GM23338 (cell line): ENCODE results near the gene PCDH1. TPM values are rescaled to one million over a fixed set of nuclear protein-coding genes. Genes with fewer than 3 reads are reported as not detected.

Experiments
- ATAC-seq: fragments of 200-7000 bp; cut with Tn5 transposase; 3 replicates; pipeline ENCODE4 v1.9.1; 2020
- DNase-seq: peaks from one replicate; pipeline ENCODE4 v3.0.0-alpha.2; 2015; ENCODE audit warnings: low spot score
- H2AFZ ChIP-seq: fragments of 200-600 bp; sonication (generic); 2 replicates; pipeline ENCODE4 v1.8.0; 2016; ENCODE audit warnings: antibody characterized with exemption, mild to moderate bottlenecking, moderate library complexity
- H3F3A ChIP-seq: fragments of 200-600 bp; sonication (generic); replicated peaks from 2 replicates; pipeline ENCODE4 v1.8.0; 2017; ENCODE audit warnings: antibody characterized with exemption, mixed run types, low read depth
- H3K27ac ChIP-seq: fragments of 200-600 bp; sonication (generic); 2 replicates; pipeline ENCODE4 v1.6.1; 2016; ENCODE audit warnings: low read depth
- H3K27me3 ChIP-seq: fragments of 200-600 bp; sonication (generic); 2 replicates; pipeline ENCODE4 v1.8.0; 2016; ENCODE audit warnings: mild to moderate bottlenecking, mixed run types, moderate library complexity; ENCODE audit not compliant: insufficient read depth
- H3K36me3 ChIP-seq: fragments of 200-600 bp; sonication (generic); 2 replicates; pipeline ENCODE4 v1.8.0; 2016; ENCODE audit warnings: mild to moderate bottlenecking; ENCODE audit not compliant: insufficient read depth
- H3K4me1 ChIP-seq: fragments of 200-600 bp; sonication (generic); 2 replicates; pipeline ENCODE4 v1.8.0; 2016; ENCODE audit warnings: mild to moderate bottlenecking, moderate library complexity; ENCODE audit not compliant: insufficient read depth
- H3K4me2 ChIP-seq: fragments of 200-600 bp; sonication (generic); 2 replicates; pipeline ENCODE4 v1.7.1; 2017; ENCODE audit warnings: mixed run types
- H3K4me3 ChIP-seq: fragments of 200-600 bp; sonication (generic); 2 replicates; pipeline ENCODE4 v1.6.1; 2016; ENCODE audit warnings: mixed run types
- H3K79me2 ChIP-seq: fragments of 200-600 bp; sonication (generic); replicated peaks from 2 replicates; pipeline ENCODE4 v1.8.0; 2017; ENCODE audit warnings: mild to moderate bottlenecking; ENCODE audit not compliant: insufficient read depth
- H3K9me2 ChIP-seq: fragments of 200-600 bp; sonication (generic); 2 replicates; pipeline ENCODE4 v1.8.0; 2017; ENCODE audit not compliant: insufficient read depth
- H4K20me1 ChIP-seq: fragments of 200-600 bp; sonication (generic); replicated peaks from 2 replicates; pipeline ENCODE4 v1.8.0; 2017; ENCODE audit warnings: mild to moderate bottlenecking; ENCODE audit not compliant: insufficient read depth
- H3K27ac Mint-ChIP-seq: 2 replicates; pipeline ENCODE4 v1.8.0; 2020; ENCODE audit warnings: inconsistent platforms, mild to moderate bottlenecking, moderate library complexity, mixed read lengths
- H3K27me3 Mint-ChIP-seq: 3 replicates; pipeline ENCODE4 v1.8.0; 2022; ENCODE audit warnings: low read depth, mild to moderate bottlenecking, moderate library complexity, mixed read lengths, inconsistent platforms; ENCODE audit not compliant: insufficient read depth, poor library complexity
- H3K36me3 Mint-ChIP-seq: 3 replicates; pipeline ENCODE4 v1.8.0; 2021; ENCODE audit warnings: low read depth, mild to moderate bottlenecking, inconsistent platforms, moderate library complexity, mixed read lengths
- H3K4me1 Mint-ChIP-seq: 3 replicates; pipeline ENCODE4 v1.8.0; 2020; ENCODE audit warnings: mild to moderate bottlenecking, inconsistent platforms, mixed read lengths
- H3K4me3 Mint-ChIP-seq: 3 replicates; pipeline ENCODE4 v1.8.0; 2021; ENCODE audit warnings: moderate library complexity, mild to moderate bottlenecking, inconsistent platforms, mixed read lengths
- H3K9me3 Mint-ChIP-seq: 3 replicates; pipeline ENCODE4 v1.8.0; 2020; ENCODE audit warnings: moderate library complexity, mild to moderate bottlenecking, inconsistent platforms, mixed read lengths
- CREB1 ChIP-seq: fragments of 250-450 bp; sonication (Bioruptor Pico); IDR thresholded peaks from 2 replicates; pipeline ENCODE4 v1.5.0; 2020; ENCODE audit warnings: low read depth, mild to moderate bottlenecking, moderate library complexity
- EZH2 ChIP-seq: fragments of 200-600 bp; sonication (generic); IDR thresholded peaks from one replicate; pipeline ENCODE4 v1.8.0; 2017; ENCODE audit warnings: antibody characterized with exemption, mild to moderate bottlenecking, low read depth; ENCODE audit not compliant: unreplicated experiment
- EZH2phosphoT487 ChIP-seq: fragments of 200-600 bp; sonication (generic); IDR thresholded peaks from one replicate; pipeline ENCODE4 v1.8.1; 2018; ENCODE audit warnings: antibody characterized with exemption; ENCODE audit not compliant: unreplicated experiment
- JUNB ChIP-seq: IDR thresholded peaks from one replicate; pipeline ENCODE4 v1.6.1; 2016; ENCODE audit warnings: antibody characterized with exemption; ENCODE audit not compliant: unreplicated experiment
- NANOG ChIP-seq: IDR thresholded peaks from 2 replicates; pipeline ENCODE4 v1.6.1; 2016; ENCODE audit warnings: antibody characterized with exemption, borderline replicate concordance
- POLR2AphosphoS5 ChIP-seq: IDR thresholded peaks from 2 replicates; pipeline ENCODE4 v1.6.1; 2016; ENCODE audit warnings: antibody characterized with exemption, low read depth
- STAT1 ChIP-seq: IDR thresholded peaks from one replicate; pipeline ENCODE4 v1.6.1; 2016; ENCODE audit warnings: antibody characterized with exemption; ENCODE audit not compliant: unreplicated experiment
- ZNF114 ChIP-seq: fragments of 250-450 bp; sonication (Bioruptor Pico); IDR thresholded peaks from 2 replicates; pipeline ENCODE4 v1.5.0; 2020; ENCODE audit warnings: mild to moderate bottlenecking, moderate library complexity
- ZNF331 ChIP-seq: fragments of 250-450 bp; sonication (Bioruptor Pico); IDR thresholded peaks from 2 replicates; pipeline ENCODE4 v1.5.0; 2020; ENCODE audit warnings: low read depth, mild to moderate bottlenecking, moderate library complexity
- polyA plus RNA-seq: library from polyadenylated mRNA; unstranded; fragments of >200 nt; fragmentation: Nextera tagmentation; extraction: Ambion mirVana; gene quantifications from 2 replicates; pipeline ENCODE4 v1.2.1, GENCODE V29; 2016
- total RNA-seq: library from RNA; depleted of rRNA; stranded (reverse); fragments of >200 nt; shearing (Covaris generic); gene quantifications from 2 replicates; pipeline ENCODE4 v1.2.3, GENCODE V29; 2014
- TF ChIP-seq, protein P1 (sequence below): fragments of 250-450 bp; sonication (Bioruptor Pico); IDR thresholded peaks from 2 replicates; pipeline ENCODE4 v1.5.0; 2020; ENCODE audit warnings: mild to moderate bottlenecking, moderate library complexity
- TF ChIP-seq, protein P2 (sequence below), 2 experiments: fragments of 200-600 bp in 1 of 2; sonication (generic) in 1 of 2; conservative IDR thresholded peaks; 2 replicates each; pipeline versions ENCODE4 v1.5.1 to v1.6.1; 2016 to 2017; ENCODE audit warnings: antibody characterized with exemption in 2 of 2, low read depth in 2 of 2, mild to moderate bottlenecking in 2 of 2, moderate library complexity in 1 of 2
- TF ChIP-seq, protein P3 (sequence below): IDR thresholded peaks from 2 replicates; pipeline ENCODE4 v1.6.1; 2016; ENCODE audit warnings: antibody characterized with exemption
- TF ChIP-seq, protein P4 (sequence below): IDR thresholded peaks from one replicate; pipeline ENCODE4 v1.6.1; 2018; ENCODE audit warnings: antibody characterized with exemption; ENCODE audit not compliant: unreplicated experiment

Gene PCDH1
- total and polyA plus RNA-seq, 2 experiments from 2014 or later, result 26.2 to 183 TPM

DNA sequence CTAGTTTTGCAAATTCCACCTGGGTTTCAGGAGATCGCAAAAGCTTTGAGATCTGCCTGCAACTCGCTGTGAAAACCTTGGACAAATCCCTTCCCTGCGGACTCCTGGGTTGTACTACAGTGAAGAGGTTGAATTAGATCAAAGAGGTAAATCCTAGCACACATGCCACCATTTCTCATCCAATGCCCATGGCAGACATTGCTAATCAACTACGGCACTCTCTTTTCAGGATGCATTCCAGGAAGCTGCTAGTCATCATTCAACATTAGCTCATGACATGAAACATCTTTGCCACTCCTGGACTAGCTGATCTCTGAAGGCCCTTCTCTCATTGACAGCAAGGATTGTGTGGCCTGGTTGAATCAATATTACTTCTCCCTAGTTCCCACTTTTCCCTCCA, 46.1 kb downstream of the PCDH1 start:
- no peak overlapping the region for H3K27ac Mint-ChIP-seq
- TF ChIP-seq STAT1 (no peak), ZNF331 (CRISPR knock-in tag) (no peak), NANOG (no peak), POLR2AphosphoS5 (no peak), CREB1 (CRISPR knock-in tag) (no peak), EZH2 (no peak), EZH2phosphoT487 (no peak), ZNF114 (CRISPR knock-in tag) (no peak), JUNB (no peak)
- TF ChIP-seq, protein P1, sequence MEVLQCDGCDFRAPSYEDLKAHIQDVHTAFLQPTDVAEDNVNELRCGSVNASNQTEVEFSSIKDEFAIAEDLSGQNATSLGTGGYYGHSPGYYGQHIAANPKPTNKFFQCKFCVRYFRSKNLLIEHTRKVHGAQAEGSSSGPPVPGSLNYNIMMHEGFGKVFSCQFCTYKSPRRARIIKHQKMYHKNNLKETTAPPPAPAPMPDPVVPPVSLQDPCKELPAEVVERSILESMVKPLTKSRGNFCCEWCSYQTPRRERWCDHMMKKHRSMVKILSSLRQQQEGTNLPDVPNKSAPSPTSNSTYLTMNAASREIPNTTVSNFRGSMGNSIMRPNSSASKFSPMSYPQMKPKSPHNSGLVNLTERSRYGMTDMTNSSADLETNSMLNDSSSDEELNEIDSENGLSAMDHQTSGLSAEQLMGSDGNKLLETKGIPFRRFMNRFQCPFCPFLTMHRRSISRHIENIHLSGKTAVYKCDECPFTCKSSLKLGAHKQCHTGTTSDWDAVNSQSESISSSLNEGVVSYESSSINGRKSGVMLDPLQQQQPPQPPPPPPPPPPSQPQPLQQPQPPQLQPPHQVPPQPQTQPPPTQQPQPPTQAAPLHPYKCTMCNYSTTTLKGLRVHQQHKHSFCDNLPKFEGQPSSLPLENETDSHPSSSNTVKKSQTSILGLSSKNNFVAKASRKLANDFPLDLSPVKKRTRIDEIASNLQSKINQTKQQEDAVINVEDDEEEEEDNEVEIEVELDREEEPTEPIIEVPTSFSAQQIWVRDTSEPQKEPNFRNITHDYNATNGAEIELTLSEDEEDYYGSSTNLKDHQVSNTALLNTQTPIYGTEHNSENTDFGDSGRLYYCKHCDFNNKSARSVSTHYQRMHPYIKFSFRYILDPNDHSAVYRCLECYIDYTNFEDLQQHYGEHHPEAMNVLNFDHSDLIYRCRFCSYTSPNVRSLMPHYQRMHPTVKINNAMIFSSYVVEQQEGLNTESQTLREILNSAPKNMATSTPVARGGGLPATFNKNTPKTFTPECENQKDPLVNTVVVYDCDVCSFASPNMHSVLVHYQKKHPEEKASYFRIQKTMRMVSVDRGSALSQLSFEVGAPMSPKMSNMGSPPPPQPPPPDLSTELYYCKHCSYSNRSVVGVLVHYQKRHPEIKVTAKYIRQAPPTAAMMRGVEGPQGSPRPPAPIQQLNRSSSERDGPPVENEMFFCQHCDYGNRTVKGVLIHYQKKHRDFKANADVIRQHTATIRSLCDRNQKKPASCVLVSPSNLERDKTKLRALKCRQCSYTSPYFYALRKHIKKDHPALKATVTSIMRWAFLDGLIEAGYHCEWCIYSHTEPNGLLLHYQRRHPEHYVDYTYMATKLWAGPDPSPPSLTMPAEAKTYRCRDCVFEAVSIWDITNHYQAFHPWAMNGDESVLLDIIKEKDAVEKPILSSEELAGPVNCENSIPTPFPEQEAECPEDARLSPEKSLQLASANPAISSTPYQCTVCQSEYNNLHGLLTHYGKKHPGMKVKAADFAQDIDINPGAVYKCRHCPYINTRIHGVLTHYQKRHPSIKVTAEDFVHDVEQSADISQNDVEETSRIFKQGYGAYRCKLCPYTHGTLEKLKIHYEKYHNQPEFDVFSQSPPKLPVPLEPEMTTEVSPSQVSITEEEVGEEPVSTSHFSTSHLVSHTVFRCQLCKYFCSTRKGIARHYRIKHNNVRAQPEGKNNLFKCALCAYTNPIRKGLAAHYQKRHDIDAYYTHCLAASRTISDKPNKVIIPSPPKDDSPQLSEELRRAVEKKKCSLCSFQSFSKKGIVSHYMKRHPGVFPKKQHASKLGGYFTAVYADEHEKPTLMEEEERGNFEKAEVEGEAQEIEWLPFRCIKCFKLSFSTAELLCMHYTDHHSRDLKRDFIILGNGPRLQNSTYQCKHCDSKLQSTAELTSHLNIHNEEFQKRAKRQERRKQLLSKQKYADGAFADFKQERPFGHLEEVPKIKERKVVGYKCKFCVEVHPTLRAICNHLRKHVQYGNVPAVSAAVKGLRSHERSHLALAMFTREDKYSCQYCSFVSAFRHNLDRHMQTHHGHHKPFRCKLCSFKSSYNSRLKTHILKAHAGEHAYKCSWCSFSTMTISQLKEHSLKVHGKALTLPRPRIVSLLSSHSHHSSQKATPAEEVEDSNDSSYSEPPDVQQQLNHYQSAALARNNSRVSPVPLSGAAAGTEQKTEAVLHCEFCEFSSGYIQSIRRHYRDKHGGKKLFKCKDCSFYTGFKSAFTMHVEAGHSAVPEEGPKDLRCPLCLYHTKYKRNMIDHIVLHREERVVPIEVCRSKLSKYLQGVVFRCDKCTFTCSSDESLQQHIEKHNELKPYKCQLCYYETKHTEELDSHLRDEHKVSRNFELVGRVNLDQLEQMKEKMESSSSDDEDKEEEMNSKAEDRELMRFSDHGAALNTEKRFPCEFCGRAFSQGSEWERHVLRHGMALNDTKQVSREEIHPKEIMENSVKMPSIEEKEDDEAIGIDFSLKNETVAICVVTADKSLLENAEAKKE, result no peak
- TF ChIP-seq, protein P2, sequence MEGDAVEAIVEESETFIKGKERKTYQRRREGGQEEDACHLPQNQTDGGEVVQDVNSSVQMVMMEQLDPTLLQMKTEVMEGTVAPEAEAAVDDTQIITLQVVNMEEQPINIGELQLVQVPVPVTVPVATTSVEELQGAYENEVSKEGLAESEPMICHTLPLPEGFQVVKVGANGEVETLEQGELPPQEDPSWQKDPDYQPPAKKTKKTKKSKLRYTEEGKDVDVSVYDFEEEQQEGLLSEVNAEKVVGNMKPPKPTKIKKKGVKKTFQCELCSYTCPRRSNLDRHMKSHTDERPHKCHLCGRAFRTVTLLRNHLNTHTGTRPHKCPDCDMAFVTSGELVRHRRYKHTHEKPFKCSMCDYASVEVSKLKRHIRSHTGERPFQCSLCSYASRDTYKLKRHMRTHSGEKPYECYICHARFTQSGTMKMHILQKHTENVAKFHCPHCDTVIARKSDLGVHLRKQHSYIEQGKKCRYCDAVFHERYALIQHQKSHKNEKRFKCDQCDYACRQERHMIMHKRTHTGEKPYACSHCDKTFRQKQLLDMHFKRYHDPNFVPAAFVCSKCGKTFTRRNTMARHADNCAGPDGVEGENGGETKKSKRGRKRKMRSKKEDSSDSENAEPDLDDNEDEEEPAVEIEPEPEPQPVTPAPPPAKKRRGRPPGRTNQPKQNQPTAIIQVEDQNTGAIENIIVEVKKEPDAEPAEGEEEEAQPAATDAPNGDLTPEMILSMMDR (conservative IDR thresholded peaks at IDR 0.05; ENCODE audit: low read depth in 2 of 2), result no peak
- TF ChIP-seq, protein P3, sequence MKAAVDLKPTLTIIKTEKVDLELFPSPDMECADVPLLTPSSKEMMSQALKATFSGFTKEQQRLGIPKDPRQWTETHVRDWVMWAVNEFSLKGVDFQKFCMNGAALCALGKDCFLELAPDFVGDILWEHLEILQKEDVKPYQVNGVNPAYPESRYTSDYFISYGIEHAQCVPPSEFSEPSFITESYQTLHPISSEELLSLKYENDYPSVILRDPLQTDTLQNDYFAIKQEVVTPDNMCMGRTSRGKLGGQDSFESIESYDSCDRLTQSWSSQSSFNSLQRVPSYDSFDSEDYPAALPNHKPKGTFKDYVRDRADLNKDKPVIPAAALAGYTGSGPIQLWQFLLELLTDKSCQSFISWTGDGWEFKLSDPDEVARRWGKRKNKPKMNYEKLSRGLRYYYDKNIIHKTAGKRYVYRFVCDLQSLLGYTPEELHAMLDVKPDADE, result no peak
- TF ChIP-seq, protein P4, sequence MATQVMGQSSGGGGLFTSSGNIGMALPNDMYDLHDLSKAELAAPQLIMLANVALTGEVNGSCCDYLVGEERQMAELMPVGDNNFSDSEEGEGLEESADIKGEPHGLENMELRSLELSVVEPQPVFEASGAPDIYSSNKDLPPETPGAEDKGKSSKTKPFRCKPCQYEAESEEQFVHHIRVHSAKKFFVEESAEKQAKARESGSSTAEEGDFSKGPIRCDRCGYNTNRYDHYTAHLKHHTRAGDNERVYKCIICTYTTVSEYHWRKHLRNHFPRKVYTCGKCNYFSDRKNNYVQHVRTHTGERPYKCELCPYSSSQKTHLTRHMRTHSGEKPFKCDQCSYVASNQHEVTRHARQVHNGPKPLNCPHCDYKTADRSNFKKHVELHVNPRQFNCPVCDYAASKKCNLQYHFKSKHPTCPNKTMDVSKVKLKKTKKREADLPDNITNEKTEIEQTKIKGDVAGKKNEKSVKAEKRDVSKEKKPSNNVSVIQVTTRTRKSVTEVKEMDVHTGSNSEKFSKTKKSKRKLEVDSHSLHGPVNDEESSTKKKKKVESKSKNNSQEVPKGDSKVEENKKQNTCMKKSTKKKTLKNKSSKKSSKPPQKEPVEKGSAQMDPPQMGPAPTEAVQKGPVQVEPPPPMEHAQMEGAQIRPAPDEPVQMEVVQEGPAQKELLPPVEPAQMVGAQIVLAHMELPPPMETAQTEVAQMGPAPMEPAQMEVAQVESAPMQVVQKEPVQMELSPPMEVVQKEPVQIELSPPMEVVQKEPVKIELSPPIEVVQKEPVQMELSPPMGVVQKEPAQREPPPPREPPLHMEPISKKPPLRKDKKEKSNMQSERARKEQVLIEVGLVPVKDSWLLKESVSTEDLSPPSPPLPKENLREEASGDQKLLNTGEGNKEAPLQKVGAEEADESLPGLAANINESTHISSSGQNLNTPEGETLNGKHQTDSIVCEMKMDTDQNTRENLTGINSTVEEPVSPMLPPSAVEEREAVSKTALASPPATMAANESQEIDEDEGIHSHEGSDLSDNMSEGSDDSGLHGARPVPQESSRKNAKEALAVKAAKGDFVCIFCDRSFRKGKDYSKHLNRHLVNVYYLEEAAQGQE, result no peak
- no peak overlapping the region for H3K27ac ChIP-seq
- ATAC-seq (no peak), DNase-seq (no peak)
- peaks cover 21% of the 10 kb centered on the region for H3K4me1 ChIP-seq
- H3K4me1 Mint-ChIP-seq, result peaks cover 30% of the 10 kb centered on the region
- no peak overlapping the region for H3K4me3 ChIP-seq
- H3F3A ChIP-seq, result no peaks in the 10 kb centered on the region
- H3K9me2 ChIP-seq, result no peaks in the 10 kb centered on the region
- H3K27me3 Mint-ChIP-seq, result peaks cover 23% of the 10 kb centered on the region
- no peak overlapping the region for H3K4me2 ChIP-seq
- no peak overlapping the region for H3K4me3 Mint-ChIP-seq
- no peaks in the 10 kb centered on the region for H3K79me2 ChIP-seq
- no peaks in the 10 kb centered on the region for H3K27me3 ChIP-seq
- no peak overlapping the region for H2AFZ ChIP-seq
- no peaks in the 10 kb centered on the region for H4K20me1 ChIP-seq
- H3K36me3 Mint-ChIP-seq, result peaks cover 7% of the 10 kb centered on the region
- no peaks in the 10 kb centered on the region; the same call in 1 of the 2 replicates for H3K36me3 ChIP-seq
- H3K9me3 Mint-ChIP-seq, result peaks cover 5% of the 10 kb centered on the region; the same call in 1 of the 3 replicates
